Sigmoid colon (tissue), 4 donors: ENCODE data around the gene PKMYT1.

Experiments
- EP300 ChIP-seq, 4 donors: sonication (generic); formaldehyde crosslinking; IDR thresholded peaks; one replicate each; pipeline ENCODE4 v1.6.1; 2017; ENCODE audit warnings: antibody characterized with exemption in 4 of 4
- POLR2A ChIP-seq, 2 donors: fragments of 450-650 bp; IDR thresholded peaks; one replicate each; pipeline ENCODE4 v1.6.1; 2016; ENCODE audit warnings: antibody characterized with exemption in 2 of 2, mild to moderate bottlenecking in 2 of 2, moderate library complexity in 2 of 2
- TF ChIP-seq, protein P1 (sequence below), 4 experiments: fragments of 450-650 bp in 3 of 4; fragments of 200-600 bp in 1 of 4; IDR thresholded peaks; one replicate each; pipeline ENCODE4 v1.5.1; 2016 to 2019; ENCODE audit warnings: antibody characterized with exemption in 4 of 4, mild to moderate bottlenecking in 3 of 4, moderate library complexity in 2 of 4

DNA sequence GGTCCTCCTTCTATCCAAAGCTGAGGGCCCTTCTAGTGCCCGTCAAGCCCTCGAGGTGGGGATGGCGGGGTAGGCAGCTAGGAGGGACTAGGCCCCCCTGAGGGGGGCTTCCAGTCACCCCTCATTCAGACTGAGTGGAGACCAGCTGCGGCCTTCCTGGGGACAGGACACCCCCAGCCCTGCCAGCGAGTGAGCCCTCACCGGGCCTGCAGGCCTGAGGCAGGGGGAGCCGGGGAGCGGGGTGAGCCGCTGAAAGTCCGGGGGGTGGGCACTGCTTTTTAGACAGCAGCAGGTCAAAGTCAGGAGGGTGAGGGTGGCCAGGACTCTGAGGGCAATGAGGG, 24.8 kb downstream of the PKMYT1 start:
- no peak for TF ChIP-seq POLR2A (IDR thresholded peaks at IDR 0.05)
- TF ChIP-seq, protein P1, sequence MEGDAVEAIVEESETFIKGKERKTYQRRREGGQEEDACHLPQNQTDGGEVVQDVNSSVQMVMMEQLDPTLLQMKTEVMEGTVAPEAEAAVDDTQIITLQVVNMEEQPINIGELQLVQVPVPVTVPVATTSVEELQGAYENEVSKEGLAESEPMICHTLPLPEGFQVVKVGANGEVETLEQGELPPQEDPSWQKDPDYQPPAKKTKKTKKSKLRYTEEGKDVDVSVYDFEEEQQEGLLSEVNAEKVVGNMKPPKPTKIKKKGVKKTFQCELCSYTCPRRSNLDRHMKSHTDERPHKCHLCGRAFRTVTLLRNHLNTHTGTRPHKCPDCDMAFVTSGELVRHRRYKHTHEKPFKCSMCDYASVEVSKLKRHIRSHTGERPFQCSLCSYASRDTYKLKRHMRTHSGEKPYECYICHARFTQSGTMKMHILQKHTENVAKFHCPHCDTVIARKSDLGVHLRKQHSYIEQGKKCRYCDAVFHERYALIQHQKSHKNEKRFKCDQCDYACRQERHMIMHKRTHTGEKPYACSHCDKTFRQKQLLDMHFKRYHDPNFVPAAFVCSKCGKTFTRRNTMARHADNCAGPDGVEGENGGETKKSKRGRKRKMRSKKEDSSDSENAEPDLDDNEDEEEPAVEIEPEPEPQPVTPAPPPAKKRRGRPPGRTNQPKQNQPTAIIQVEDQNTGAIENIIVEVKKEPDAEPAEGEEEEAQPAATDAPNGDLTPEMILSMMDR (IDR thresholded peaks at IDR 0.05), result no peak
- TF ChIP-seq EP300 (IDR thresholded peaks at IDR 0.05), result no peak
